Uterus (tissue), 2 donors: Measurements from ENCODE around the gene ACVR1.

Experiments
- POLR2A ChIP-seq, 2 donors: fragments of 450-650 bp; IDR thresholded peaks; one replicate each; pipeline ENCODE4 v1.6.1; 2016; ENCODE audit warnings: antibody characterized with exemption in 2 of 2, mild to moderate bottlenecking in 1 of 2, moderate library complexity in 1 of 2
- TF ChIP-seq, protein P1 (sequence below), 4 experiments: fragments of 200-600 bp in 2 of 4; fragments of 450-650 bp in 2 of 4; sonication (generic) in 2 of 4; IDR thresholded peaks; one replicate each; pipeline ENCODE4 v1.5.1; 2016 to 2019; ENCODE audit warnings: antibody characterized with exemption in 4 of 4, mild to moderate bottlenecking in 2 of 4, moderate library complexity in 1 of 4

DNA sequence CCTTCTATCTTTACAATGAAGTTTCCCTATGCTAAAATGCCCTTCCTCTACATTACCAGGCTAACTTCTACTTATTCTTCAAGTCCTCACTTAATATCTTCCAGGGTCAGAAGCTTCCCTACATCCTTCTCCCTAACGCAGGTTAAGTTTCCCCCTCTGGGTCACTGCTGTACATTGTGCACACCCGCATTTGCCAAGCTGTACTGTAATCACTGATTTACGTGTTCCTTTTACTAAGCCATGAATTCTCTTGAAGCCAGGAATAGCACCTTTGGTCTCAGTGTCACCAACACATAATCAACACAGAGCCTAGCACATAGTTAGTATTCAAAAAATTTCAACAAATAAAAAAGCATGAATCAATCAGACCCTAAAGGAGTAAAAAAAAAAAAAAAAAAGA lies 22.3 kb downstream of the ACVR1 start:
- TF ChIP-seq, protein P1, sequence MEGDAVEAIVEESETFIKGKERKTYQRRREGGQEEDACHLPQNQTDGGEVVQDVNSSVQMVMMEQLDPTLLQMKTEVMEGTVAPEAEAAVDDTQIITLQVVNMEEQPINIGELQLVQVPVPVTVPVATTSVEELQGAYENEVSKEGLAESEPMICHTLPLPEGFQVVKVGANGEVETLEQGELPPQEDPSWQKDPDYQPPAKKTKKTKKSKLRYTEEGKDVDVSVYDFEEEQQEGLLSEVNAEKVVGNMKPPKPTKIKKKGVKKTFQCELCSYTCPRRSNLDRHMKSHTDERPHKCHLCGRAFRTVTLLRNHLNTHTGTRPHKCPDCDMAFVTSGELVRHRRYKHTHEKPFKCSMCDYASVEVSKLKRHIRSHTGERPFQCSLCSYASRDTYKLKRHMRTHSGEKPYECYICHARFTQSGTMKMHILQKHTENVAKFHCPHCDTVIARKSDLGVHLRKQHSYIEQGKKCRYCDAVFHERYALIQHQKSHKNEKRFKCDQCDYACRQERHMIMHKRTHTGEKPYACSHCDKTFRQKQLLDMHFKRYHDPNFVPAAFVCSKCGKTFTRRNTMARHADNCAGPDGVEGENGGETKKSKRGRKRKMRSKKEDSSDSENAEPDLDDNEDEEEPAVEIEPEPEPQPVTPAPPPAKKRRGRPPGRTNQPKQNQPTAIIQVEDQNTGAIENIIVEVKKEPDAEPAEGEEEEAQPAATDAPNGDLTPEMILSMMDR (IDR thresholded peaks at IDR 0.05) = no peak
- TF ChIP-seq POLR2A (IDR thresholded peaks at IDR 0.05) = no peak
